Coronary artery (tissue), 2 donors: ENCODE results near the gene TIMM21.

Source experiments
- DNase-seq: peaks from one replicate; pipeline ENCODE4 v3.0.0-alpha.2; 2017; ENCODE audit warnings: low spot score
- H3K27ac ChIP-seq, 2 donors: fragments of 200-600 bp; sonication (generic); one replicate each; pipeline ENCODE4 v1.5.1; 2016 to 2019
- H3K4me3 ChIP-seq: fragments of 200-600 bp; sonication (generic); 2 replicates; pipeline ENCODE4 v1.5.1; 2016; ENCODE audit warnings: mild to moderate bottlenecking, moderate library complexity
- CTCF ChIP-seq: fragments of 200-600 bp; sonication (generic); IDR thresholded peaks from one replicate; pipeline ENCODE4 v1.5.1; 2019; ENCODE audit warnings: antibody characterized with exemption

Gene TIMM21

GRCh38 chr18:74115046-74115445, 33.3 kb upstream of the TIMM21 start:
- no peak overlapping the region for H3K4me3 ChIP-seq
- DNase-seq = no peak
- H3K27ac ChIP-seq = peak overlapping the region in 1 of 2 donors; percentile 12
- TF ChIP-seq CTCF = no peak

- H3K27ac ChIP-seq = no peak overlapping the region
- no peak for DNase-seq
- TF ChIP-seq CTCF = peak; percentile 48
- no peak overlapping the region for H3K4me3 ChIP-seq
Measured at GRCh38 chr18:74116633-74117554, 31.4 kb upstream of the TIMM21 start.

GRCh38 chr18:74123200-74123599, 25.1 kb upstream of the TIMM21 start:
- no peak overlapping the region for H3K4me3 ChIP-seq
- no peak for TF ChIP-seq CTCF
- no peak overlapping the region for H3K27ac ChIP-seq
- no peak for DNase-seq

- H3K27ac ChIP-seq = no peak overlapping the region
- no peak for TF ChIP-seq CTCF
- DNase-seq = no peak
- no peak overlapping the region for H3K4me3 ChIP-seq
Measured at GRCh38 chr18:74124642-74125041, 23.7 kb upstream of the TIMM21 start.

GRCh38 chr18:74126684-74127655, 21.4 kb upstream of the TIMM21 start:
- DNase-seq = no peak
- no peak overlapping the region for H3K27ac ChIP-seq
- TF ChIP-seq CTCF = no peak
- no peak overlapping the region for H3K4me3 ChIP-seq

GRCh38 chr18:74128159-74128558, 20.2 kb upstream of the TIMM21 start:
- DNase-seq = no peak
- Histone ChIP-seq H3K4me3 (no peak overlapping the region), H3K27ac (no peak overlapping the region)
- TF ChIP-seq CTCF = no peak
